WTC11 (cell line): ENCODE results near the gene PDE8A. TPM values are rescaled to one million over a fixed set of nuclear protein-coding genes. Genes with fewer than 3 reads are reported as not detected.

Experiments used
- ATAC-seq: fragments of 200-7000 bp; cut with Tn5 transposase; 2 replicates; pipeline ENCODE4 v1.10.0; 2021; ENCODE audit warnings: mild to moderate bottlenecking, moderate library complexity
- CTCF ChIA-PET: fragments of 300-600 bp; sonication (Branson Sonifier 250); formaldehyde crosslinking; loops from one replicate; lab custom pipeline; 2021; ENCODE audit warnings: antibody characterized with exemption; lab: Charles Lee
- POLR2A ChIA-PET: fragments of 350-600 bp; sonication (Branson Sonifier 250); formaldehyde crosslinking; loops from one replicate; lab custom pipeline; 2021; ENCODE audit warnings: antibody characterized with exemption; lab: Charles Lee
- DNase-seq: peaks from one replicate; pipeline ENCODE4 v3.0.0; 2021; ENCODE audit warnings: low spot score
- H3K27ac Mint-ChIP-seq: 2 replicates; pipeline ENCODE4 v1.8.0; 2021; ENCODE audit warnings: mixed read lengths
- H3K27me3 Mint-ChIP-seq: 2 replicates; pipeline ENCODE4 v1.8.0; 2021; ENCODE audit warnings: low read depth, mild to moderate bottlenecking, moderate library complexity, mixed read lengths
- H3K36me3 Mint-ChIP-seq: 2 replicates; pipeline ENCODE4 v1.8.0; 2021; ENCODE audit warnings: mixed read lengths
- H3K4me1 Mint-ChIP-seq: 2 replicates; pipeline ENCODE4 v1.8.0; 2022; ENCODE audit warnings: mixed read lengths
- H3K4me3 Mint-ChIP-seq: 2 replicates; pipeline ENCODE4 v1.8.0; 2021; ENCODE audit warnings: mild to moderate bottlenecking, moderate library complexity, mixed read lengths
- H3K9me3 Mint-ChIP-seq: 2 replicates; pipeline ENCODE4 v1.8.0; 2021; ENCODE audit warnings: mixed read lengths
- AR ChIP-seq: fragments of 250-450 bp; sonication (Bioruptor Pico); IDR thresholded peaks from 2 replicates; pipeline ENCODE4 v1.9.0; 2021; ENCODE audit warnings: mild to moderate bottlenecking
- ATF6 ChIP-seq: sonication (generic); formaldehyde crosslinking; IDR thresholded peaks from 2 replicates; pipeline ENCODE4 v1.8.1; 2023; ENCODE audit warnings: mild to moderate bottlenecking, missing genetic modification reagents
- CREM ChIP-seq: sonication (generic); formaldehyde crosslinking; IDR thresholded peaks from 2 replicates; pipeline ENCODE4 v1.8.1; 2022; ENCODE audit warnings: mild to moderate bottlenecking, missing genetic modification reagents, moderate library complexity
- FOXK1 ChIP-seq: sonication (generic); formaldehyde crosslinking; IDR thresholded peaks from 2 replicates; pipeline ENCODE4 v1.8.0; 2022; ENCODE audit warnings: mild to moderate bottlenecking, moderate library complexity, missing genetic modification reagents
- HMGXB4 ChIP-seq: sonication (generic); formaldehyde crosslinking; IDR thresholded peaks from 2 replicates; pipeline ENCODE4 v1.8.1; 2023; ENCODE audit warnings: mild to moderate bottlenecking, moderate library complexity, missing genetic modification reagents
- JUN ChIP-seq: sonication (generic); formaldehyde crosslinking; IDR thresholded peaks from 2 replicates; pipeline ENCODE4 v1.8.0; 2023; ENCODE audit warnings: mild to moderate bottlenecking, missing genetic modification reagents
- SP1 ChIP-seq: sonication (generic); formaldehyde crosslinking; conservative IDR thresholded peaks from 2 replicates; pipeline ENCODE4 v1.8.1; 2022; ENCODE audit warnings: missing genetic modification reagents
- ZBTB43 ChIP-seq: sonication (generic); formaldehyde crosslinking; IDR thresholded peaks from 2 replicates; pipeline ENCODE4 v1.8.1; 2023; ENCODE audit warnings: mild to moderate bottlenecking, missing genetic modification reagents
- ZNF138 ChIP-seq: sonication (generic); formaldehyde crosslinking; conservative IDR thresholded peaks from 2 replicates; pipeline ENCODE4 v1.8.1; 2022; ENCODE audit warnings: mild to moderate bottlenecking, moderate library complexity, missing genetic modification reagents
- ZNF396 ChIP-seq: fragments of 250-450 bp; sonication (Bioruptor Pico); IDR thresholded peaks from 2 replicates; pipeline ENCODE4 v1.8.0; 2021; ENCODE audit warnings: mild to moderate bottlenecking, moderate library complexity, borderline replicate concordance
- ZNF532 ChIP-seq: fragments of 250-450 bp; sonication (Bioruptor Pico); IDR thresholded peaks from 2 replicates; pipeline ENCODE4 v1.9.0; 2021; ENCODE audit warnings: mild to moderate bottlenecking, borderline replicate concordance
- ZSCAN18 ChIP-seq: fragments of 250-450 bp; sonication (Bioruptor Pico); IDR thresholded peaks from 2 replicates; pipeline ENCODE4 v2.1.2; 2022; ENCODE audit warnings: mild to moderate bottlenecking, moderate library complexity
- total RNA-seq: library from RNA; stranded (reverse); gene quantifications from 3 replicates; pipeline ENCODE4 v1.2.3, GENCODE V29; 2021

The PDE8A gene
- total RNA-seq, 1 experiment from 2014 or later, result 13.9 TPM

GRCh38 chr15:85154061-85154460, 172.4 kb downstream of the PDE8A start:
- ATAC-seq, result peak; percentile 81
- ChIA-PET POLR2A (no interaction called here), CTCF (interaction anchor here (1.0 kb wide), 1 partner anchor 14 kb away, joined by 3 read pairs; no protein-coding TSS in a partner anchor)
- no peaks in the 10 kb centered on the region for H3K36me3 Mint-ChIP-seq
- peaks cover 32% of the 10 kb centered on the region for H3K4me1 Mint-ChIP-seq
- H3K9me3 Mint-ChIP-seq, result no peaks in the 10 kb centered on the region; the same call in 1 of the 2 replicates
- H3K4me3 Mint-ChIP-seq, result no peak overlapping the region
- DNase-seq, result peak; percentile 12
- no peaks in the 10 kb centered on the region for H3K27me3 Mint-ChIP-seq
- peak overlapping the region; percentile 47; the same call in 1 of the 2 replicates for H3K27ac Mint-ChIP-seq
- TF ChIP-seq ZNF396, result no peak

- Mint-ChIP-seq H3K9me3 (peaks cover 5% of the 10 kb centered on the region), H3K4me1 (peaks cover 32% of the 10 kb centered on the region)
- no peak for DNase-seq
- TF ChIP-seq FOXK1 (CRISPR knock-in tag) (no peak), ZSCAN18 (CRISPR knock-in tag) (no peak), ZNF138 (CRISPR knock-in tag) (no peak), HMGXB4 (CRISPR knock-in tag) (no peak), JUN (CRISPR knock-in tag) (no peak)
- TF ChIP-seq, all 79 proteins: peak for 0
- Mint-ChIP-seq H3K36me3 (no peaks in the 10 kb centered on the region), H3K27ac (no peak overlapping the region; the same call in 1 of the 2 replicates), H3K27me3 (no peaks in the 10 kb centered on the region), H3K4me3 (no peak overlapping the region)
- CTCF ChIA-PET, result interaction anchor here (0.6 to 2.5 kb wide), 2 partner anchors 13 to 70 kb away, joined by 3 to 10 read pairs; no protein-coding TSS in a partner anchor
- ATAC-seq, result no peak
- POLR2A ChIA-PET, result no interaction called here
These were observed 173.7 kb downstream of the PDE8A start for GRCh38 chr15:85155360-85155759.

GRCh38 chr15:85155857-85156256, 174.2 kb downstream of the PDE8A start:
- H3K4me3 Mint-ChIP-seq, result no peak overlapping the region
- H3K27me3 Mint-ChIP-seq, result no peaks in the 10 kb centered on the region
- H3K36me3 Mint-ChIP-seq, result no peaks in the 10 kb centered on the region
- POLR2A ChIA-PET, result interaction anchor here (0.6 kb wide), 1 partner anchor 32 kb away, joined by 3 read pairs; no protein-coding TSS in a partner anchor
- no peak for TF ChIP-seq SP1
- no peak for TF ChIP-seq AR
- TF ChIP-seq ATF6 (CRISPR knock-in tag), result no peak
- DNase-seq (no peak), ATAC-seq (no peak)
- CTCF ChIA-PET, result interaction anchor here (0.6 to 2.5 kb wide), 2 partner anchors 12 to 70 kb away, joined by 3 to 10 read pairs; no protein-coding TSS in a partner anchor
- peaks cover 5% of the 10 kb centered on the region for H3K9me3 Mint-ChIP-seq
- no peak overlapping the region for H3K27ac Mint-ChIP-seq
- peaks cover 32% of the 10 kb centered on the region for H3K4me1 Mint-ChIP-seq

GRCh38 chr15:85157344-85157743, 175.7 kb downstream of the PDE8A start:
- H3K4me1 Mint-ChIP-seq, result peaks cover 29% of the 10 kb centered on the region
- ATAC-seq (no peak), DNase-seq (no peak)
- CTCF ChIA-PET, result interaction anchor here (2.5 kb wide), 1 partner anchor 11 kb away, joined by 10 read pairs; no protein-coding TSS in a partner anchor
- H3K27ac Mint-ChIP-seq, result no peak overlapping the region
- H3K36me3 Mint-ChIP-seq, result peaks cover 8% of the 10 kb centered on the region
- H3K27me3 Mint-ChIP-seq, result no peaks in the 10 kb centered on the region
- H3K9me3 Mint-ChIP-seq, result peaks cover 14% of the 10 kb centered on the region
- H3K4me3 Mint-ChIP-seq, result no peak overlapping the region
- POLR2A ChIA-PET, result no interaction called here
- TF ChIP-seq ZBTB43 (no peak), CREM (no peak), ZNF532 (no peak)
